ENCODE data around the gene DENND6B.

The DENND6B gene

GRCh38 chr22:50298266-50298637 lies 28.6 kb downstream of the DENND6B start:
- no peaks in the 10 kb centered on the region for H3K9me3 ChIP-seq (ENCODE audit: control insufficient read depth, low read length)
- no peaks in the 10 kb centered on the region for H3K36me3 ChIP-seq (ENCODE audit: control insufficient read depth, insufficient read depth, low read length)
- WGBS, 2 experiments: 84 to 86% methylated on average over 4 of the region's 4 CpGs
- H3K4me3 ChIP-seq (ENCODE audit: insufficient read depth, low read depth, low read length): no peak overlapping the region
- no peak overlapping the region for H3K27ac ChIP-seq (ENCODE audit: insufficient read depth, low read depth, low read length, poor library complexity, severe bottlenecking)
- H3K4me1 ChIP-seq (ENCODE audit: control insufficient read depth, insufficient read depth, low read length): peaks cover 34% of the 10 kb centered on the region
- peaks cover 10% of the 10 kb centered on the region for H3K27me3 ChIP-seq (ENCODE audit: control insufficient read depth, insufficient read depth, low read length, poor library complexity, severe bottlenecking)

- H3K9me3 ChIP-seq (ENCODE audit: control insufficient read depth, low read length): no peaks in the 10 kb centered on the region
- no peaks in the 10 kb centered on the region for H3K36me3 ChIP-seq (ENCODE audit: control insufficient read depth, insufficient read depth, low read length)
- H3K4me1 ChIP-seq (ENCODE audit: control insufficient read depth, insufficient read depth, low read length): peaks cover 39% of the 10 kb centered on the region
- 93 to 95% methylated on average over 20 of the region's 20 CpGs for WGBS, 2 experiments
- peaks cover 10% of the 10 kb centered on the region for H3K27me3 ChIP-seq (ENCODE audit: control insufficient read depth, insufficient read depth, low read length, poor library complexity, severe bottlenecking)
- H3K27ac ChIP-seq (ENCODE audit: insufficient read depth, low read depth, low read length, poor library complexity, severe bottlenecking): no peak overlapping the region
- H3K4me3 ChIP-seq (ENCODE audit: insufficient read depth, low read depth, low read length): no peak overlapping the region
Observed at GRCh38 chr22:50297510-50298265, 29.1 kb downstream of the DENND6B start.

- Histone ChIP-seq H3K36me3 (ENCODE audit: control insufficient read depth, insufficient read depth, low read length) (no peaks in the 10 kb centered on the region), H3K4me3 (ENCODE audit: insufficient read depth, low read depth, low read length) (no peak overlapping the region), H3K9me3 (ENCODE audit: control insufficient read depth, low read length) (no peaks in the 10 kb centered on the region), H3K27ac (ENCODE audit: insufficient read depth, low read depth, low read length, poor library complexity, severe bottlenecking) (no peak overlapping the region), H3K27me3 (ENCODE audit: control insufficient read depth, insufficient read depth, low read length, poor library complexity, severe bottlenecking) (peaks cover 10% of the 10 kb centered on the region), H3K4me1 (ENCODE audit: control insufficient read depth, insufficient read depth, low read length) (peaks cover 44% of the 10 kb centered on the region)
- WGBS, 2 experiments: 90 to 93% methylated on average over 29 of the region's 29 CpGs
Observed at GRCh38 chr22:50296658-50297490, 29.9 kb downstream of the DENND6B start.

GRCh38 chr22:50294319-50294656 lies 32.5 kb downstream of the DENND6B start:
- Histone ChIP-seq H3K9me3 (ENCODE audit: control insufficient read depth, low read length) (no peaks in the 10 kb centered on the region), H3K4me1 (ENCODE audit: control insufficient read depth, insufficient read depth, low read length) (peaks cover 36% of the 10 kb centered on the region), H3K36me3 (ENCODE audit: control insufficient read depth, insufficient read depth, low read length) (peaks cover 6% of the 10 kb centered on the region), H3K27me3 (ENCODE audit: control insufficient read depth, insufficient read depth, low read length, poor library complexity, severe bottlenecking) (peaks cover under 1% of the 10 kb centered on the region), H3K4me3 (ENCODE audit: insufficient read depth, low read depth, low read length) (no peak overlapping the region), H3K27ac (ENCODE audit: insufficient read depth, low read depth, low read length, poor library complexity, severe bottlenecking) (peak overlapping the region; percentile 78)
- 78 to 84% methylated on average over 5 of the region's 5 CpGs for WGBS, 2 experiments

DNA sequence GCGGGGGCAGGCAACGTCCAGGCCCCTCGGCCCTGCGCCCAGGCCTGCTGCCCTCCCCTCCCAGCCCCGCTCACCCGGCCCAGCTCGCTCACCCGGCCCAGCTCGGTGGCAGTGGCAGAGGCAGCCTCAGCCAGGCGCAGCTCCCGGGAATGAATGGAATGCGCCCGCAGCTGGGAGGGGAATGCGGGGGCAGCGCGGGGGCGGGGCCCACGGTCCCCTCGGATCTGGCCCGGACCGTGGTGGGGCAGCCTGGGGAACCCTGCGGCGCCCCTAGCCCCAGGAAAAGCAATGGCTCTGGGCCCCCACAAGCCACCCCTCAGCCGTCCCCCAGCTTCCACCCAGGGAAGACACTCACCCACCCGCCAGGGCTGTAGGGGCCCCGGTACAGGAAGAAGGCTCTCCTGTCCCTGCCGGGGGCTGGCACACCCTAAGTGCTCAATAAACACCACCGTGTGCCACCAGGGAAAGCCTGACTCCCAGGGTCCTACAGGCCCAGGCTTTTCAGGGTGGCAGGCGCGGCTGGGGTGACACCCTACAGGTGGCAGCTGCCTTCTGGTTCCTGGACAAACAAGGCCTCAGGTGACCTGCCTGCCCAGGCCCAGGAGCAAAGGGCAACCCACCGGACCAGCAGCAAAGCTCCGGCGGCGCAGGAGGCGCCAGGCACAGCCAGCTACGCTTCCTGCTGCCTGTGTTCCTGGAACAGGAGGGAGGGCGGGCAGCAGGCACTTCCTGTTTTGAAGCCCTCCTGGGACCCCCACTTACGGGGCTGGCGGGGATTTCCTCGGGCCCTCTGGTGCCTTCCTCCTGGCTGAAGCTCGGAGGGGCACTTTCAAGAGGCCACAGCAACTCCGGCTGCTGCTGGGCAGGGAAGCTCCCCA lies 33.1 kb downstream of the DENND6B start:
- Histone ChIP-seq H3K4me3 (ENCODE audit: insufficient read depth, low read depth, low read length) (peak overlapping the region; percentile 24), H3K27me3 (ENCODE audit: control insufficient read depth, insufficient read depth, low read length, poor library complexity, severe bottlenecking) (no peaks in the 10 kb centered on the region), H3K4me1 (ENCODE audit: control insufficient read depth, insufficient read depth, low read length) (peaks cover 33% of the 10 kb centered on the region), H3K9me3 (ENCODE audit: control insufficient read depth, low read length) (no peaks in the 10 kb centered on the region), H3K36me3 (ENCODE audit: control insufficient read depth, insufficient read depth, low read length) (peaks cover 11% of the 10 kb centered on the region), H3K27ac (ENCODE audit: insufficient read depth, low read depth, low read length, poor library complexity, severe bottlenecking) (peak overlapping the region; percentile 78)
- 26 to 27% methylated on average over 42 of the region's 42 CpGs for WGBS, 2 experiments

GRCh38 chr22:50292643-50293440 lies 34.0 kb downstream of the DENND6B start:
- Histone ChIP-seq H3K36me3 (ENCODE audit: control insufficient read depth, insufficient read depth, low read length) (peaks cover 18% of the 10 kb centered on the region), H3K4me3 (ENCODE audit: insufficient read depth, low read depth, low read length) (peak overlapping the region; percentile 24), H3K9me3 (ENCODE audit: control insufficient read depth, low read length) (no peaks in the 10 kb centered on the region), H3K27ac (ENCODE audit: insufficient read depth, low read depth, low read length, poor library complexity, severe bottlenecking) (peak overlapping the region; percentile 78), H3K27me3 (ENCODE audit: control insufficient read depth, insufficient read depth, low read length, poor library complexity, severe bottlenecking) (no peaks in the 10 kb centered on the region), H3K4me1 (ENCODE audit: control insufficient read depth, insufficient read depth, low read length) (peaks cover 33% of the 10 kb centered on the region)
- WGBS, 2 experiments: 63% methylated on average over 29 of the region's 29 CpGs

DNA sequence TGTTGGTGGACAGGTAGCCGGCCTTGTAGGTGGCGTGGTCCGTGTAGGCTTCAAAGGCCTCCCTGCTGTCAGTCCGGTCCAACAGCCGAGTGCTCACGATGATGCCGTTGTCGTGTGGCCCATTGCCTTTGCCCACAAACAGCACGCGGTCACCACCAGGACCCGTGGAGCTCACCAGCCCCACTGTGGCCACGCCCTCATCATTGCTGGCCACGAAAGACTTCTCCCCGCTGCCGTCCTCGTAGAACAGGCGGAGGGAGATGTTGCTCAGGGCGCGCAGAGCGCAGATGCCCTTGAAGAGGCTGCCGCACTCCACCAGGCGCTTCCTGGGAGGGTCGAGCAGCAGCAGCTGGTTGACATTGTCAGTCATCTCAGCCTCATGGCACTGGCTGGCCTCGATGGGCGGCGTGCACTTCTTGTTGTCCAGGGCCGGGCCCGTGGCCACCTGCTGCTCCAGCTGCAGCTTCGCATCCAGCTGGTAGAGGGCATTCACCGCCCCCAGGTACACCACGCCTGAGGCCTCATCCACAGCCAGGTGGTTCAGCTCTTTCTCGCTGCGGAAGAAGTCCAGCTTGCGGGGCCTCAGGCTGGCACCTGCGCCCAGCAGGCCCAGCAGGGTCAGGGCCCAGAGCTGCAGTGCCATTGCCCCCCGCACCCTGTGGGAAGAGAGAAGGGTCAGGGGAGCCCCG lies 36.7 kb downstream of the DENND6B start:
- 96% methylated on average over 37 of the region's 37 CpGs for WGBS, 2 experiments
- Histone ChIP-seq H3K27ac (ENCODE audit: insufficient read depth, low read depth, low read length, poor library complexity, severe bottlenecking) (no peak overlapping the region), H3K9me3 (ENCODE audit: control insufficient read depth, low read length) (no peaks in the 10 kb centered on the region), H3K27me3 (ENCODE audit: control insufficient read depth, insufficient read depth, low read length, poor library complexity, severe bottlenecking) (no peaks in the 10 kb centered on the region), H3K4me1 (ENCODE audit: control insufficient read depth, insufficient read depth, low read length) (peaks cover 26% of the 10 kb centered on the region), H3K36me3 (ENCODE audit: control insufficient read depth, insufficient read depth, low read length) (peaks cover 31% of the 10 kb centered on the region), H3K4me3 (ENCODE audit: insufficient read depth, low read depth, low read length) (no peak overlapping the region)

DNA sequence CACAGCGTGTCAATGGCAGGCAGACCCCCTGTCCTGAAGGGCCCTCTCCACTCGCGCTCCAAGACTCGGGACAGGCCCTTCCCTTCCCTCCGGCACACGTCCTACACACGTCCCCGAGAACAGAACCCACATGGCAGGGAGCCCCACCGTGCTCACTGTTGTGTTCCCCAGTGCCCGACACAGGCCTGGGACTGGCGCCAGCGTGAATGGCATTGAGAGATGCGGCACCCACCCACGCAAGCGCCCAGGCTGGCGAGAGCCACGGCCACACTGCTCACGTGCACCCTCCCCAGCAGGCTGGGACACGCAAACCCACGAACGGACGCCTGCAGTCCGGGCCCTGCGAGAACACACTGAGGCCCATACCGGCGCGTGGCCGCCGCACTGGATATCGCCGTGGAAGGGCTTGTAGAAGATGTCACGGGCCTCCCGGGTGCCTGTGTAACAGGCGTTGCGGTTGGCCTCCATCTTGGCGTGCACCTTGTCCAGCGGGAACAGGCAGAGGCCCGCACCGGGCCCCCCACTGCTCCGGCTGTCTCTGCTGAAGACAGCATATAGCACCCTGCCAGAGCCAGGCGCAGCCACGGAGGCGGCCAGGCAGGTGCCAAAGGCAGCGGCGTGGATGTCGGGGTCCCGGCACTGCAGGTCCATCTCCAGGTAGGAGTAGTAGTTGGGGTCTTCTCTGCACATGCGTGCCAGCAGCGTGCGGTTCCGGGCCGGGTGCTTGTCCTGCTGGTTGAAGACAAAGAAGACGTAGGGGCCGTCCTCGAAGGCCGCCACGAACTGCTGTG lies 37.5 kb downstream of the DENND6B start:
- H3K27me3 ChIP-seq (ENCODE audit: control insufficient read depth, insufficient read depth, low read length, poor library complexity, severe bottlenecking): no peaks in the 10 kb centered on the region
- peaks cover 37% of the 10 kb centered on the region for H3K36me3 ChIP-seq (ENCODE audit: control insufficient read depth, insufficient read depth, low read length)
- H3K27ac ChIP-seq (ENCODE audit: insufficient read depth, low read depth, low read length, poor library complexity, severe bottlenecking): no peak overlapping the region
- 96 to 97% methylated on average over 57 of the region's 57 CpGs for WGBS, 2 experiments
- H3K4me3 ChIP-seq (ENCODE audit: insufficient read depth, low read depth, low read length): no peak overlapping the region
- H3K9me3 ChIP-seq (ENCODE audit: control insufficient read depth, low read length): no peaks in the 10 kb centered on the region
- peaks cover 20% of the 10 kb centered on the region for H3K4me1 ChIP-seq (ENCODE audit: control insufficient read depth, insufficient read depth, low read length)
